ENCODE results near the gene ZFP64.

ZFP64 gene

GRCh38 chr20:52124821-52125220 lies 66.8 kb downstream of the ZFP64 start:
- TF ChIP-seq CTCF (IDR thresholded peaks at IDR 0.05; ENCODE audit: control insufficient read depth, insufficient read depth, low read depth, low read length, missing control alignments), result no peak
- no peak for DNase-seq (ENCODE audit: low read depth)
- no peak overlapping the region for H3K4me3 ChIP-seq (ENCODE audit: control insufficient read depth, low read depth, low read length)

GRCh38 chr20:52118696-52119095 lies 72.9 kb downstream of the ZFP64 start:
- H3K4me3 ChIP-seq (ENCODE audit: control insufficient read depth, low read depth, low read length), result no peak overlapping the region
- no peak for DNase-seq (ENCODE audit: low read depth)

GRCh38 chr20:52118016-52118623 lies 73.5 kb downstream of the ZFP64 start:
- H3K4me3 ChIP-seq (ENCODE audit: control insufficient read depth, low read depth, low read length), result no peak overlapping the region
- no peak for DNase-seq (ENCODE audit: low read depth)
- no peak for TF ChIP-seq CTCF (IDR thresholded peaks at IDR 0.05; ENCODE audit: control insufficient read depth, insufficient read depth, low read depth, low read length, missing control alignments)

More at GRCh38 chr20:52118696-52119095, 72.9 kb downstream of the ZFP64 start:
- TF ChIP-seq CTCF (IDR thresholded peaks at IDR 0.05; ENCODE audit: control insufficient read depth, insufficient read depth, low read depth, low read length, missing control alignments), result no peak

GRCh38 chr20:52110456-52110855 lies 81.1 kb downstream of the ZFP64 start:
- no peak overlapping the region for H3K4me3 ChIP-seq (ENCODE audit: control insufficient read depth, low read depth, low read length)
- DNase-seq (ENCODE audit: low read depth), result no peak
- TF ChIP-seq CTCF (IDR thresholded peaks at IDR 0.05; ENCODE audit: control insufficient read depth, insufficient read depth, low read depth, low read length, missing control alignments), result no peak

GRCh38 chr20:52105442-52106422 lies 85.8 kb downstream of the ZFP64 start:
- H3K4me3 ChIP-seq (ENCODE audit: control insufficient read depth, low read depth, low read length), result peak overlapping the region; percentile 76
- no peak for DNase-seq (ENCODE audit: low read depth)
- TF ChIP-seq CTCF (IDR thresholded peaks at IDR 0.05; ENCODE audit: control insufficient read depth, insufficient read depth, low read depth, low read length, missing control alignments), result peak; percentile 53

GRCh38 chr20:52104546-52105441 lies 86.8 kb downstream of the ZFP64 start:
- no peak for TF ChIP-seq CTCF (IDR thresholded peaks at IDR 0.05; ENCODE audit: control insufficient read depth, insufficient read depth, low read depth, low read length, missing control alignments)
- no peak for DNase-seq (ENCODE audit: low read depth)
- H3K4me3 ChIP-seq (ENCODE audit: control insufficient read depth, low read depth, low read length), result peak overlapping the region; percentile 76
